ENCODE results near the gene C17orf114.

Gene C17orf114

DNA sequence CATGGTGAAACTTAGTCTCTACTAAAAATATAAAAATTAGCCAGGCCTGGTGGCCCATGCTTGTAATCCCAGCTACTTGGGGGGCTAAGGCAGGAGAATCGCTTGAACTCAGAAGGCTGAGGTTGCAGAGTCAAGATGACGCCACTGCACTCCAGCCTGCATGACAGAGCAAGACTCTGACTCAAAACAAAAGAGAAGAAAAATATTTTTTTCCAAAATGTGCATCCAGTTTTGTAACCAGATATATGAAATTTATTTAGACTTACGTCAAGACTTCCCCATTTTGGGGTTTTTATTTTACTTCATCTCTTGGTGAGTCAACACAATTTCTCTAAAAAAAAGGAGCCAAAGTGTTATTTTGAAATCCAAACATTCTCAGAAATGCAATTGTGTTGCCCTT, 35.9 kb downstream of the C17orf114 start:
- Mint-ChIP-seq H3K27ac (no peak overlapping the region), H3K36me3 (ENCODE audit: low read depth) (no peaks in the 10 kb centered on the region), H3K4me3 (no peak overlapping the region), H3K27me3 (peaks cover 5% of the 10 kb centered on the region), H3K9me3 (no peaks in the 10 kb centered on the region), H3K4me1 (ENCODE audit: low read depth) (no peaks in the 10 kb centered on the region)
- Histone ChIP-seq H3K9me3 (ENCODE audit: control insufficient read depth in 1 of 2, insufficient read depth in 1 of 2, low read length in 2 of 2) (no peaks in the 10 kb centered on the region), H3K27me3 (ENCODE audit: control insufficient read depth in 1 of 2, insufficient read depth in 2 of 2, low read length in 2 of 2) (no peaks in the 10 kb centered on the region), H3K36me3 (ENCODE audit: insufficient read depth, low read length) (no peaks in the 10 kb centered on the region), H3K4me1 (ENCODE audit: insufficient read depth, low read length) (no peaks in the 10 kb centered on the region), H3K4me3 (ENCODE audit: low read length) (no peak overlapping the region), H3K27ac (ENCODE audit: low read depth in 1 of 2, low read length in 2 of 2) (peak overlapping the region in 1 of 2 donors; percentile 40)
- intact Hi-C loops (cut with DNase I, micrococcal nuclease), result no loop called here
- TF ChIP-seq CTCF (IDR thresholded peaks at IDR 0.05), result no peak
- ChIA-PET CTCF (no interaction called here), POLR2A (no interaction called here)
- DNase-seq (peak in 3 of 14 experiments; percentile 25 to 62 (median 45)), ATAC-seq (ENCODE audit: poor library complexity) (no peak)

- ATAC-seq (ENCODE audit: poor library complexity), result no peak
- ChIA-PET CTCF (no interaction called here), POLR2A (no interaction called here)
- Mint-ChIP-seq H3K36me3 (ENCODE audit: low read depth) (no peaks in the 10 kb centered on the region), H3K9me3 (no peaks in the 10 kb centered on the region), H3K27ac (no peak overlapping the region), H3K4me3 (no peak overlapping the region), H3K4me1 (ENCODE audit: low read depth) (no peaks in the 10 kb centered on the region), H3K27me3 (peaks cover 15% of the 10 kb centered on the region)
- H3K4me3 ChIP-seq (ENCODE audit: low read length), result no peak overlapping the region
- no peaks in the 10 kb centered on the region for H3K4me1 ChIP-seq (ENCODE audit: insufficient read depth, low read length)
- no peak for TF ChIP-seq CTCF (IDR thresholded peaks at IDR 0.05)
- no peaks in the 10 kb centered on the region for H3K9me3 ChIP-seq (ENCODE audit: control insufficient read depth in 1 of 2, insufficient read depth in 1 of 2, low read length in 2 of 2)
- H3K27ac ChIP-seq (ENCODE audit: low read depth in 1 of 2, low read length in 2 of 2), result no peak overlapping the region
- no peaks in the 10 kb centered on the region for H3K27me3 ChIP-seq (ENCODE audit: control insufficient read depth in 1 of 2, insufficient read depth in 2 of 2, low read length in 2 of 2)
- intact Hi-C loops (cut with DNase I, micrococcal nuclease), result no loop called here
- peak in 1 of 14 experiments; percentile 36 for DNase-seq
- no peaks in the 10 kb centered on the region for H3K36me3 ChIP-seq (ENCODE audit: insufficient read depth, low read length)
These were observed 37.5 kb downstream of the C17orf114 start for GRCh38 chr17:4764595-4764994.

DNA sequence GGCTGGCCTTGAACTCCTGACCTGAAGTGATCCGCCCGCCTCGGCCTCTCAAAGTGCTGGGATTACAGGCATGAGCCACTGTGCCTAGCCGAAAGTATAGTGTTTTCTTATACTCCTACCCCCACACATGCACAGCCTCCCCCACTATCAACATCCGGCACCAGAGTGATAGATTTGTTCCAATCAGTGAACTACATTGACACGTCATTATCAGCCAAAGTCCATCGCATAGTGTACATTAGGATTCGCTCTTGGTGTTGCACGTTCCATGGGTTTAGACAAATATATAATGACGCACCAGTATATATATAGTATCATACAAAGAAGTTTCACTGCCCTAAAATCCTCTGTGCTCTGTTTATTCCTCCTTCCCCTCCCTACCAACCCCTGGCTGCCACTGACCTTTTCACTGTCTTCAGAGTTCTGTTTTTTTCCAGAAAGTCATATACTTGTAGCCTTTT, 42.3 kb downstream of the C17orf114 start:
- Mint-ChIP-seq H3K4me1 (ENCODE audit: low read depth) (no peaks in the 10 kb centered on the region), H3K27me3 (peaks cover 25% of the 10 kb centered on the region), H3K9me3 (no peaks in the 10 kb centered on the region), H3K27ac (no peak overlapping the region), H3K36me3 (ENCODE audit: low read depth) (no peaks in the 10 kb centered on the region), H3K4me3 (no peak overlapping the region)
- Histone ChIP-seq H3K27ac (ENCODE audit: low read depth in 1 of 2, low read length in 2 of 2) (no peak overlapping the region), H3K36me3 (ENCODE audit: insufficient read depth, low read length) (no peaks in the 10 kb centered on the region), H3K4me1 (ENCODE audit: insufficient read depth, low read length) (no peaks in the 10 kb centered on the region), H3K9me3 (ENCODE audit: control insufficient read depth in 1 of 2, insufficient read depth in 1 of 2, low read length in 2 of 2) (no peaks in the 10 kb centered on the region), H3K27me3 (ENCODE audit: control insufficient read depth in 1 of 2, insufficient read depth in 2 of 2, low read length in 2 of 2) (peaks cover 5% of the 10 kb centered on the region in 2 experiments), H3K4me3 (ENCODE audit: low read length) (no peak overlapping the region)
- peak in 2 of 14 experiments; percentile 23 for DNase-seq
- ChIA-PET CTCF (no interaction called here), POLR2A (no interaction called here)
- no peak for ATAC-seq (ENCODE audit: poor library complexity)
- TF ChIP-seq CTCF (IDR thresholded peaks at IDR 0.05), result no peak
- intact Hi-C loops (cut with DNase I, micrococcal nuclease), result no loop called here
